Right renal pelvis (tissue), 4 donors: ENCODE data around the gene CDHR5. TPM values are rescaled to one million over a fixed set of nuclear protein-coding genes. Genes with fewer than 3 reads are reported as not detected.
"Not testable (repeated sequence)": the region's sequence is repeated elsewhere in the genome, so short reads cannot be mapped to it uniquely, and the experiment has no call there.

ENCODE experiments used
- DNase-seq, 4 donors: peaks; one replicate each; pipeline ENCODE4 v3.0.0-alpha.2; 2013; ENCODE audit warnings: low read depth in 4 of 4, low spot score in 3 of 4, missing footprints in 1 of 4
- polyA plus RNA-seq, 4 donors: library from polyadenylated mRNA; unstranded; fragments of 120-200 nt; gene quantifications; one replicate each; pipeline ENCODE4 v1.2.1, GENCODE V29; 2013; ENCODE audit not compliant: insufficient read length in 4 of 4

CDHR5 gene, protein sequence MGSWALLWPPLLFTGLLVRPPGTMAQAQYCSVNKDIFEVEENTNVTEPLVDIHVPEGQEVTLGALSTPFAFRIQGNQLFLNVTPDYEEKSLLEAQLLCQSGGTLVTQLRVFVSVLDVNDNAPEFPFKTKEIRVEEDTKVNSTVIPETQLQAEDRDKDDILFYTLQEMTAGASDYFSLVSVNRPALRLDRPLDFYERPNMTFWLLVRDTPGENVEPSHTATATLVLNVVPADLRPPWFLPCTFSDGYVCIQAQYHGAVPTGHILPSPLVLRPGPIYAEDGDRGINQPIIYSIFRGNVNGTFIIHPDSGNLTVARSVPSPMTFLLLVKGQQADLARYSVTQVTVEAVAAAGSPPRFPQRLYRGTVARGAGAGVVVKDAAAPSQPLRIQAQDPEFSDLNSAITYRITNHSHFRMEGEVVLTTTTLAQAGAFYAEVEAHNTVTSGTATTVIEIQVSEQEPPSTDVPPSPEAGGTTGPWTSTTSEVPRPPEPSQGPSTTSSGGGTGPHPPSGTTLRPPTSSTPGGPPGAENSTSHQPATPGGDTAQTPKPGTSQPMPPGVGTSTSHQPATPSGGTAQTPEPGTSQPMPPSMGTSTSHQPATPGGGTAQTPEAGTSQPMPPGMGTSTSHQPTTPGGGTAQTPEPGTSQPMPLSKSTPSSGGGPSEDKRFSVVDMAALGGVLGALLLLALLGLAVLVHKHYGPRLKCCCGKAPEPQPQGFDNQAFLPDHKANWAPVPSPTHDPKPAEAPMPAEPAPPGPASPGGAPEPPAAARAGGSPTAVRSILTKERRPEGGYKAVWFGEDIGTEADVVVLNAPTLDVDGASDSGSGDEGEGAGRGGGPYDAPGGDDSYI
- polyA plus RNA-seq: 10 to 100 TPM; 31.8 to 49.2 (median 42.9) TPM

DNA sequence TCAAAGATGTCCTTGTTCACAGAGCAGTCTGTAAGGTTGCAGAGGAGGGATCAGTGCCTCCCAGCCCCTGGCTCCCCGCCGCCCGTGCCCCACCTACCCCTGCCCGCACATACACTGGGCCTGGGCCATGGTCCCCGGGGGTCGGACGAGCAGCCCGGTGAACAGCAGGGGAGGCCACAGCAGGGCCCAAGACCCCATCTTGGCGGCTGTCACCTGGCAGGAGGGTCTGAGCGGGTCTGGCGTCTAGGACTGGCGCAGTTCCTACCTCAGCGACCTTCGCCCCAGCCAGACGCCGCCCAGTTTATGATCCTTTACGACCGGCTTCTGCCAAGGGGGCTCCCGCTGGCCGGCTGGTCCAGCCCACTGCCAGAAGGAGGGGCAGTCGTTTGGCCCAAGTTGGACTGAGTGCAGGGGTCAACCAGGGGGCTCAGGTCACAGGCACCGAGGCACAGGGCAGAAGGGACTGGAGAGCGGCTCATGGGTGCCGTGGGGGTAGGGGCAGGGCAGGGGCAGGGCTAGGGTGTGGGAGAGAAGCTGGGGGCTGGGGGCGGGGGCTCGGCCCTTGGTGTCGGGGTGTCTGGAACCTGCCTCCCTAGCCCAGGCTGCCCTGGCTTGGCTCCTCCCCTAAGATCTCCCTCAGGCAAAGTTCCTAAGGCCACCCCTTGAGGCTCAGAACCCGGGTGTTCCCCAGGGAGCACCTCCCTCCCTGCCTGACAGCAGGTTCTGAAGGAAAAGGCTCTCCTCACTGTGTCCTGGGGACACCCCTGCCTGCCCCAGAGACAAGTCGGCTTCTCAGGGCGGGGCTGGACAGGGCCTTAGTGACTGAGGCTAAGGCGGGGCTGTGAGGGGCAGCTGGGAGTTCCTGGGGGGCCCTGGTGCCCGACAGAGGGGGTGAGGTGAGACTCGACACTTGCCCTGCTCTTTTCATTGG is at the start of gene CDHR5:
Gene CDHR5 (minus strand): TSS at position 251 of the 931 bp plus-strand sequence. CDS start 53 bp downstream, at position 198.
- no peak for DNase-seq

DNA sequence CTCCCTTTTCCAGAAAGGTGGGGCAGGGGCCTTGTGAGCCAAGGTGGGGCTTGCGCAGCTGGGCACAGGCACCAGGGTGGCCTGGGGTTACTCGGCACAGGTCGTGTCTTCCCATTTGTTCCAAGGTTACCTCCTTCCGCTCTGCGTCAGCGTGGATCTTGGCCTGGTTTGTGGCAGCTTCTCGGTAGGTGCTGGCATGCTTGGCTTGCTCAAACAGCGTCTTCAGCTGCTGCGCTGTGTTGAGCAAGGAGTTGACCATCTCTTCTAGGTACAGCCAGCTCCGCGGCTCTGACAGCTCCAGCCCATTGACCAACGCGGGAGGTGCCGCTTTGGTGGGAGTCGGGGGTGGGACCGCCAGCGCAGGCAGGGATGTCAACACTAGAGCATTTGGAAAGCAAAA is 49.7 kb upstream of the CDHR5 start:
- no peak for DNase-seq

DNA sequence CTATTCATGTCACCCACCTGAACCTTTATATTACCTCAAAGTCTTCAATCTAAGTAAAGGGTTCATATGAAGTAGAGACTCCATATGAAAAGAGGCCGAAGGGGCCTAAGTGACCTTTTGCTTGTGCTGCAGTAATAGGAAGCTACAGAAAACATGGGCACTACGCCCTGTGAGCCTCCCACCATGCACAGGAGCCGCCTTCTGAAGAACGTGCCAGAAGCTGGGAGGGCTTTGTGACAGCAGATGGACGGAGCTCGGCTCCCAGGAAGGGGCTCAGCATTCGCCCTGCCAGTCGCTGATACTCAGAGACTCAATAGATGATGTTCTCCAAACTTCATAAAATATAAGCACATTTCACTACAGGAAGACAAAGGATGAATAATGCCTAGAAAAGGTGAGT is 49.1 kb upstream of the CDHR5 start:
- no peak for DNase-seq

DNA sequence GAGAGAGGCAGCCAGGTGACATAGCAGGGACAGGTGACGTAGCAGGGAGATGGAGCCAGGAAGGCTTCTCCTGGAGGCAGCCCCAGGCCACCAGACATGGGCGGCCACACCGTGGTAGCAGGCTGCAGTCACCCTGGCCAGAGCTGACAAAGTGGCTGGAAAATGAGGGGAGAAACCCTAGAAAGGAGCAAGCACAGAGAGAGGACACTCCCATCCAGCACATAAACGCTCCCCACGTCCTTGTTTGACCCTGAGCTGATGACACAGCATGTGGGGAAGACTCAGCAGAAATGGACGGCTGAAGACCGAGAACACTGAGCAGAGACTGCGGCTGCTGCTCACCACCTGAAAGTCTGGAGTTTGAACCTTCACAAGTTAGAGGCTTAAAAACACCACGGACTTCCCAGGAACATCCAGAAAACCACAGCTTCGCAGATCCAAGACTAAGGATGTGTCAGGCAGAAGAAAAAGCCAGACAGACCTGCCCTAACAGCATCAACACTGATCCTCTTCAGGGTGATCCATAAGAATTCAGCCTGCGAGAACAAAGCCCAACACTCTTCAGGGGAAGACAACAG is 41.0 kb upstream of the CDHR5 start:
- no peak for DNase-seq

DNA sequence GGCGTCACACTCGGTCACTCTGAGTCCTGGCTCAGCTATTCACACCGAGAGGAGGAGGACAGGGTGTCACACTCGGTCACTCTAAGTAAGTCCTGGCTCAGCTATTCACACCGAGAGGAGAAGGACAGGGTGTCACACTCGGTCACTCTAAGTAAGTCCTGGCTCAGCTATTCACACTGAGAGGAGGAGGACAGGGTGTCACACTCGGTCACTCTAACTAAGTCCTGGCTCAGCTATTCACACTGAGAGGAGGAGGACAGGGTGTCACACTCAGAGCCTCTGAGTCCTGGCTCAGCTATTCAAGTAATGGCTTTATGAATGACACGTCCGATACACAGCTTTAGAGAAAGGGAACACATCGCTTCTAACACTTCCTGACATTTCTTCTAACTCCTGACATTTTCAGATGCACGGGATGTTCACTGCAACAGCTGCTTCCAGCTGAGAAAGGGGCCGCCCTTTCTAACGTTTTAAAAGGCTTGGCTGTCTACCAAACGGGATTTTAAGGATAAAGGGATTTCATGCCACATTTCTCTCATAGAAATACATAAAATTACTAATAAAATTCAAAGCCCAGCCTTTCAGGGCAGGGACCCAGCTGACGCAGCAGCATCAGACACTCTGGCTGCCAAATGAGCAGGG is 40.4 kb upstream of the CDHR5 start:
- DNase-seq: peak; percentile 19 to 47 (median 30)

DNA sequence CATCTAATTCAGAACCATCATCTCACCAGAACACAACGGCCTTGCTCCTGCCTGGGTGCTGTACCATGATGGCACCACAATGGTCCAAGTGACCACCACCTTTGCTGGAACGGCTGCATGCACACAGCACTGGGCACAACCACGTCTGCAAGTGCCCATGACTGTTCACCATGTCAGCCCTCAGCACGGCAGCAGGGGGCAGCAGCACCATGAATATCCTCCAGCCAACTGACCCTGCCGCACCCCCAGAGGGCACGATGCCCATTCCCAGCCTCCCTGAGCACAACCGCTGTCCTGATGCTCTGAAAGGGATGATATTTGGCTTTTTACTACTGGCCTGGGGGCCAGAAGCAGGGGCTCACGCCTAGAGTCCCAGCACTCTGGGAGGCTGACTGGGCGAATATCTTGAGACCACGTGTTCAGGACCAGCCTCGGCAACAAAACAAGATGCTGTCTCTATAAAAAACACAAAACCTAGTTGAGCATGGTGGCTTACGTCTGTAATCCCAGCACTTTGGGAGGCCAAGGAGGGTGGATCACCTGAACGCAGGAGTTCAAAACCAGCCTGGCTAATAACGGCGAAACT is 38.0 kb upstream of the CDHR5 start:
- DNase-seq: no peak

DNA sequence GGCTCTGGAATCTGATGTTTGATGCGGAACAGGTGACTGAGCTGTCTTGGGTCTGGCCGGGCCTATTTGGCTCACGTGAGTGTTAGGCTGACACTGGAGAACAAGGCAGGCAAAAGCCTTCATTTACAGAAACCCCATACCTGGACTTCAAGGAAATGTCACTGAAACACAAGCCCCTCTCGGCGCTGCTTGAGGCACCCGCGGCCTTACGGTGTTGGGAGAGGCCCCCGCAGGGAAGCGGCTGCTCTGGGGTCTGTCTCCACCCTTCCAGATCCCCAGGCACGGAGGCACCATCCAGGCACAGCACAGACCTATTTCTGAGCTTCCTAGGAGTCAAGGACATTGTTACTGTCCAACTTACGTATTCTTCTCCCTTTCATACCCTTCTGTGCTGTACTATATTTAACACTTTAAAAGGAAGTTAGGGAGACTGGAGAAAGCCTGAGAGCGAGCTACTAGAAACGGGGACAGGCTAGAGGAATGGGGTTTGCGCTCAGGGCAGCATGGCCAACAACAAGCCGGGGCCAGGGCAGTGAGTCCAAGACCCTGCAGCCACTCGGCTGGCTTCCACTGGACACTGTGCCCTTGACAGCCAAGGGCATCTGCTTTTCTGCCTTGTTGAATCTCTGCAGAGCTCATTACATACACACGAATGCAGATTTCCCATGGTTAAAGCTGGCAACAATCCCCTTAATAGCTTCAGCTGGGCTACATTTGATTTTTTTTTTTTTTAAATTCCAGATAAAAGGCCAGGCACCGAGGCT is 36.1 kb upstream of the CDHR5 start:
- no peak for DNase-seq

DNA sequence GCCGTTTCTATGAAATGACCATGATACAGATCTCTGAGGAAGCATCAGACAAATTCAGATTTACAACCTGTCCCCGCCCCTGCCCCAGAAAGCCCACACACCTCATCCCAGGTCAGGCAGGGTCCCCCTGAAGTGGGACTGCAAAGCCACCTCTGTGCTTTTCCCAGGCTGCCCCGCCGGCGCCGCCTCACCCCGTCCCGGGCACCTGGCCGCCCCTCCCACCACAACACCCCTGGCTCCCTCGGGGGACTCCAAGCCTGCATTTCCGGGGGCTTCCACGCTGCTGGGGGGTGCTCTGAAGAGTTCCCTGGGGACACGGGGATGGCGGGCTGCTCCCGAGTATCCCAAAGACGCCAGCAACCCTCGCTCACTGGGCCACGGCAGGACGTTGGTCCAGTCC is 35.5 kb upstream of the CDHR5 start:
- DNase-seq: no peak

DNA sequence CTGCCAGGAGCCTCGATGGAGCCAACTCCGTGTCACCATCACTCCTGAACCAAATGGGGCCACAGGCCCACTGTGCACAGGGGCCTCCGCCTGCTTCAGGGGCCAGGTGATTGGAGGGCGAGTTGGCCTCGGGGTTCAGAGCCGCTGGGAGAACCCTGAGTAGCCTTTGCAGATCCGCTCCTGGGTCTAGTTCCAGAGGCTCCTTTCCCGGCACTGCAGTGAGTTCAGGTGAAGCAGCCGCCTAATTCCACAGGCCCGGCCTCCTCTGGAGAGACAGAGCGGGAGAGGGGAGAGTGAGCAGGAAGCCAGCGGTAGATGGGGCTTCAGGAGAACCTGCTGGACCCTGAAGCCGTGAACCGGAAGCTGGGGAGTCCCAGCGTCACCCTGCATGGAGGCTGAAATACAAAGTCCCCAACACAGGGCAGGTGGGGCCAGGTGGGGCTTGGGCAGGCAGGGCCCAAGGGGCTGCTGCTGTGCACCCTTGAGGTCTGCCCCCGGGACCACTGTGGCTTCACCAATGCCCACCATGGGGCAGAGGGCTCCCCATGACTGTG is 34.9 kb upstream of the CDHR5 start:
- DNase-seq: no peak

DNA sequence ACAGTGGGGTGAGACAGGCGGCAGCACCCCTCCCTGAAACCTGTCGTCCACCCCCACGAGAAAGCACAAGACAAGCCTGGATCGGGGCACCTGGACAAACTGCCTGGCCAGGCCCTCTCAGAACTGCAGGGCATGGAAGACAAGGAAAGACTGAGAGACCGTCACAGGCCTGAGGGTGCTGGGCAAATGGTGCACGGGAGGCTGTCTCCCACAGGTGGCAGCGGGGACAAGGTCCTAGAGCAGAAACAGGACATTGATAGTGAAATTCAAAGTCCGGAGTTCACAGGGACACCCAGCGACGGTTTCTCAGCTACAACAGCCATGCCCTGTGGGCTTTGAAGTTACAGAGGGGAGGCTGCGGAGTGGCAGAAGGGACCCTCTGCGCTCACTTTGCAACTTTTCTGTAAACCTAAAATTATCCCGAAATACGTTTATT is 33.0 kb upstream of the CDHR5 start:
- no peak for DNase-seq

DNA sequence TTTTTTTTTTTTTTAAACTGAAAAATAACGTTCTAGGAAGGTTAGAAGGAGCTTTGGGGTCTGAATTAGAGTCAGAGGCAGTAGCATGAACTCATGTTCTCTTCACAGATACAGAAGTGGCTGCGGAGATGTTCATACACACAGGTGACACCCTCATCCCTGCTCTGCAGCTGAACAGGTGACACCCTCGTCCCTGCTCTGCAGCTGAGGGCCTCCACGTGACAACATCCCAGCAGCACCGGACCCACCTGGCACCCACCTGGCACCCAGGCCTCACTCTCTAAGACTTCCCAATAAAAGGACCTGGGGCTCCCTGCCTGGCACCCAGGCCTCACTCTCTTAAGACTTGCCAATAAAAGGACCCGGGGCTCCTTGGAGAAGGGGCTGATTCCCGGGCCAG is 32.1 kb upstream of the CDHR5 start:
- DNase-seq: no peak

DNA sequence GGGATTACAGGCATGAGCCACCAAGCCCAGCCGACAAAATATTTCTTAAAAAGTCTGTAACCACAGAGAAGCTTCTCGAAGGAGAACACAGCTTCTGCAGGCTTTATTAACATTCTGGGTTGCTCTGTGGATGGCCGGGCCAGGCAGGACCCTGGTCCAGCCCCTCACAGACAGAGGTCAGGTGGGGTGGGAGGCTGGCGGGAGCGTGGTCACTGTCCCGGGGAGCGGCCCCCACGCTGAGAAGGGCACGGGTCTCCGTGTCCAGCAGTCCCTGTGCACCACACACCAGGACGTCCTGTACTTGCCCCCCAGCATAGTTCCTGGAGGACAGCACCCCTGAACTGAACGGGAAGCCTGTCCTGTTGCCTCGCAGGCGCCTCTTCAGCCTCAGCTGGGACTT is 31.7 kb upstream of the CDHR5 start:
- no peak for DNase-seq

DNA sequence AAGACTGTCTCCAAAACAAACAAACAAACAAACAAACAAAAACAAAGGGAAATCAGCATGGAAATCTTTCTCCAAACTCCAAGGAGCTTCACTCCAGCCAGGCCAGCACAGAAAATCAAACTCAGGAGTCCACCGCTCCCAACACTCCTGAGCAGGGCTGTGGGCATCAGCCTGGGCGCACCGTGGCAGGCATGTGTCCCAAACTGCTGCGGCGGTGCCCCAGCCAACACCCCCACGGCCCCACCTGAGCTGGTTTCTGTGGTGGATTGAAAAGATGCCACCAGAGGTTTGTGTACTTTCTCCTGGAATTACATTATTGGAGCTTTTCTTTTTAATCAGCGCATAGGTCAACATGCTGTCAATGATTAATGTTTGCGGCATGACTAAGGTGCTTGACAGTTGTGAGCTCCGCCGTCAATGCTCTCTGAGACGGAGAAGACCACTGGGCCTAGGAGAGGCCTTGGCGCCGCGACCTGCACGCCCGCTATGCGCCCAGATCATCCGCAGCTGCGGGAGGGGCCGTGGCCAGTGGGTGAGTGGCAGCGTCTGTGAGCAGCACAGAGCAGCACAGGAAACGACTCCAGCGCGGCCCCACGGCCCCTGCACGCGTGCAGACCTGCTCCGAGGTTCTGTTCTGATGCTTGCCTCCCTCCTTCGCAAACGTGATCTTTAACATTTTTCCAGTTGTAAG is 30.4 kb upstream of the CDHR5 start:
- DNase-seq: no peak

DNA sequence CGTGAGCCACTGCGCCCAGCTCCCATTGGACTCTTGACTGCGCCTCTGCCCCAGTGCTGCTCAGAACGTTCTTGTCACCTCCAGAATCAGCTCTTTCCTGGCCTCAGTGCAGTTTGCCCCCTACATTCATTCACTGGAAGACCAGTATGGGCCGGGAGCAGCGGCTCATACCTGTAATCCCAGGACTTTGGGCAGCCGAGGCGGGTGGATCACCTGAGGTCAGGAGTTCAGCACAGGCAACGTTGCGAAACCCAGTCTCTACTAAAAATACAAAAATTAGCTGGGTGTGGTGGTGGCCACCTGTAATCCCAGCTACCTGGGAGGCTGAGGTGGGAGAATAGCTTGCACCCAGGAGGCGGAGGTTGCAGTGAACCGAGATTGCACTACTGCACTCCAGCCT is 29.7 kb upstream of the CDHR5 start:
- not testable (repeated sequence) for DNase-seq

DNA sequence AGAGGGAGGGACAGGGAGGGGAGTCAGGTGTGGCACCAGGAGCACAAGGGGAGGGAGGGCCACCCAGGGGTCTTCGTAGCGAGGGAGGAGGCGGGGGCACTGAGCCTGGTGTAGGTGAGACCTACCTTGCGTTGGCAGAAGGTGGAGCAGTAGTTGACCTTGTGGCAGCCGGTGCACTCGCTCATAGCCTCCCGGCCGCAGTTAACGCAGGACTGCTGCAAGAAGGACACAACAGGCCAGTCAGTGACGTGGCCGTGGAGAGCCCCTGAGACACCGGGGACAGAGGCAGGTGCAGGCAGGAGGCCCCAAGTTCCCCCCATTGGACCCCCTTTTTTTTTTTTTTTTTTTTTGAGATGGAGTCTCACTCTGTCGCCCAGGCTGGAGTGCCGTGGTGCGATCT is 29.1 kb upstream of the CDHR5 start:
- no peak for DNase-seq

DNA sequence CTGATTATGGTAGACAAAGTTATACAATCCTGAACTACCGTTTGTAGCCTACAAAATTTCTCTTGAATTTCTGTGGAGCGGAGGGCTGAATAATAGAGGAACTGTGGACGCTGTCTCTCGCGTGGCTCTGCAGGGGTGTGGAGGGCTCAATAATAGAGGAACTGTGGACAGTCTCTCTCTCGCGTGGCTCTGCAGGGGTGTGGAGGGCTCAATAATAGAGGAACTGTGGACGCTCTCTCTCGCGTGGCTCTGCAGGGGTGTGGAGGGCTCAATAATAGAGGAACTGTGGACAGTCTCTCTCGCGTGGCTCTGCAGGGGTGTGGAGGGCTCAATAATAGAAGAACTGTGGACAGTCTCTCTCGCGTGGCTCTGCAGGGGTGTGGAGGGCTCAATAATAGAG is 28.4 kb upstream of the CDHR5 start:
- not testable (repeated sequence) for DNase-seq

DNA sequence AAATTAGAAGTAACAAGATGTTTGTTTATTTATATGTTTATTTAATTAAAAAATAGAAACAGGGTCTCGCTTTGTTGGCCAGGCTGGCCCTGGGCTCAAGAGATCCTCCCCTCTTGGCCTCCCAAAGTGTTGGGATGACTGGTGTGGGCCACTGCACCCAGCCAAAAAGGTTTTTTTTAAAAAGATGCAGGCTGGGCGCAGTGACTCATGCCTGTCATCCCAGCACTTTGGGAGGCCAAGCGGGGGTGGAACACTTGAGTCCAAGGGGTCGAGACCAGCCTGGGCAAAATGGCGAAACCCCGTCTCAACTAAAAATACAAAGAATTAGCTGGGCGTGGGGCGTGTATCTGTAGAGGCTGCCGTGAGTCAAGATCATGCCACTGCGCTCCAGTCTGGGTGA is 25.7 kb upstream of the CDHR5 start:
- DNase-seq: no peak

DNA sequence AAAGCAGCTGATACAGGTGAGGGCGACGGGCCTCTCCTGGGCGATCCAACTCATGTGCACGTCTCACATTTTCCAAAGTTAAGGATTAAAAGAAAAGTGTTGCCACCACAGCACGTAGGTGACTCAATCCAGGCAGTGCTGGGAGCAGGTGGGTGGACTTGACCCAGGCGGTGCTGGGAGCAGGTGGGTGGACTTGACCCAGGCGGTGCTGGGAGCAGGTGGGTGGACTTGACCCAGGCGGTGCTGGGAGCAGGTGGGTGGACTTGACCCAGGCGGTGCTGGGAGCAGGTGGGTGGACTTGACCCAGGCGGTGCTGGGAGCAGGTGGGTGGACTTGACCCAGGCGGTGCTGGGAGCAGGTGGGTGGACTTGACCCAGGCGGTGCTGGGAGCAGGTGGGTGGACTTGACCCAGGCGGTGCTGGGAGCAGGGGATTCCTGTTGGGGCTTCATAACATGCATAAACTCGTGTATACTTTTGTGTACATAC is 23.0 kb upstream of the CDHR5 start:
- DNase-seq: not testable (repeated sequence)
